ENCODE measurements around the gene JMJD1C. TPM values are rescaled to one million over a fixed set of nuclear protein-coding genes. Genes with fewer than 3 reads are reported as not detected.

Gene JMJD1C
- total RNA-seq, 1 experiment from 2014 or later: 66.3 TPM

DNA sequence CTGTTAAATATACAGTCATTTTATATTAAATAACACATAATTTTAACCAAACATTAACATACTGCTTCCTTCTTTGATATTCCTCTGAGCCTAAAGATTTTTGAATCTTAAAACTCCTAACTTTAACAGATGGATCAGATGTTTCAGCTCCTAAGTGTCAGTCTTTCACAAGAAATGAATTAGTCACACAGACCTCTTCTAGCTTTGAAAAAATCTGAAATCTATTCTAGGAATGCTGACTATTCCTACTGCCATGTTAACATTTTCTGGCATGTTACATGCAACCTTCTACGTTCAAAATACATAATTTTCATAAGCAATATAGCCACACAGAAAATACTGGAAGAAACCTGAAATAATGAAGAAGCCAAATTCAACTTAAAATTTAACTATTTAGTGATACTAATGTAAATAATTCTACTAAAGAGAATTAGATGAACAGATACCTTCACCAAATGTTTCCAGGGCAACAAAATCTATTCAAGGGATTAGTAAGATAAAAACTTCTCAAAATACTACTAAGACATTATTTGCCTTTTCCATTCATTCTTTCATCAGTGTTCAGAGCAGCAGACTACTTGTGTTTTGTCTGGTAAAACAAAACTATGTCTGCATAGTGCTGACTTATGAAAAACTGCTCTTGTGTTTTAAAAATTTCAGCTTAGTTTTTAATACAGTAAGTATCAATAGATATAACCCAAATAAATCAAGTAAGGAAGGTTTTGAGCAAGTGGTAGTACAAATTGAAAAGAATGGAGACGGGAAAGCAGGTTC lies 9.2 kb downstream of the JMJD1C start:
- no peaks in the 10 kb centered on the region for H4K20me1 ChIP-seq (ENCODE audit: insufficient read depth)
- BruUV-seq (replicated peaks): no TSS peak
- H3K79me2 ChIP-seq (ENCODE audit: insufficient read depth, low read length): peaks cover 88% of the 10 kb centered on the region
- H3K27ac ChIP-seq (ENCODE audit: low read depth, low read length): no peak overlapping the region
- H3K4me1 ChIP-seq (ENCODE audit: control insufficient read depth in 1 of 2, insufficient read depth in 2 of 2, low read length in 2 of 2): no peaks in the 10 kb centered on the region
- intact Hi-C loops (cut with micrococcal nuclease): no loop called here
- no peak overlapping the region for H2AFZ ChIP-seq (ENCODE audit: low read depth, low read length, poor library complexity, severe bottlenecking)
- no peaks in the 10 kb centered on the region for H3K9me2 ChIP-seq (ENCODE audit: insufficient read depth)
- ChIA-PET POLR2A (no interaction called here), RAD21 (ENCODE audit: low non-redundant PET in 1 of 2, low total read pairs in 2 of 2, uncharacterized antibody in 2 of 2, unreplicated experiment in 2 of 2) (no interaction called here), CTCF (no interaction called here)
- H3K36me3 ChIP-seq (ENCODE audit: control insufficient read depth in 1 of 2, insufficient read depth in 2 of 2, low read length in 2 of 2): no peaks in the 10 kb centered on the region
- TF ChIP-seq SIN3A (IDR thresholded peaks at IDR 0.05; ENCODE audit: low read depth): no peak
- TF ChIP-seq, protein P1, sequence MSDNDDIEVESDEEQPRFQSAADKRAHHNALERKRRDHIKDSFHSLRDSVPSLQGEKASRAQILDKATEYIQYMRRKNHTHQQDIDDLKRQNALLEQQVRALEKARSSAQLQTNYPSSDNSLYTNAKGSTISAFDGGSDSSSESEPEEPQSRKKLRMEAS (IDR thresholded peaks at IDR 0.05): no peak
- no peak for TF ChIP-seq SRF (IDR thresholded peaks at IDR 0.05; ENCODE audit: low read depth)
- TF ChIP-seq, protein P2, sequence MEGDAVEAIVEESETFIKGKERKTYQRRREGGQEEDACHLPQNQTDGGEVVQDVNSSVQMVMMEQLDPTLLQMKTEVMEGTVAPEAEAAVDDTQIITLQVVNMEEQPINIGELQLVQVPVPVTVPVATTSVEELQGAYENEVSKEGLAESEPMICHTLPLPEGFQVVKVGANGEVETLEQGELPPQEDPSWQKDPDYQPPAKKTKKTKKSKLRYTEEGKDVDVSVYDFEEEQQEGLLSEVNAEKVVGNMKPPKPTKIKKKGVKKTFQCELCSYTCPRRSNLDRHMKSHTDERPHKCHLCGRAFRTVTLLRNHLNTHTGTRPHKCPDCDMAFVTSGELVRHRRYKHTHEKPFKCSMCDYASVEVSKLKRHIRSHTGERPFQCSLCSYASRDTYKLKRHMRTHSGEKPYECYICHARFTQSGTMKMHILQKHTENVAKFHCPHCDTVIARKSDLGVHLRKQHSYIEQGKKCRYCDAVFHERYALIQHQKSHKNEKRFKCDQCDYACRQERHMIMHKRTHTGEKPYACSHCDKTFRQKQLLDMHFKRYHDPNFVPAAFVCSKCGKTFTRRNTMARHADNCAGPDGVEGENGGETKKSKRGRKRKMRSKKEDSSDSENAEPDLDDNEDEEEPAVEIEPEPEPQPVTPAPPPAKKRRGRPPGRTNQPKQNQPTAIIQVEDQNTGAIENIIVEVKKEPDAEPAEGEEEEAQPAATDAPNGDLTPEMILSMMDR (IDR thresholded peaks at IDR 0.05 in 2 of 3, conservative IDR thresholded peaks at IDR 0.05 in 1 of 3; ENCODE audit: borderline replicate concordance in 1 of 3, insufficient read depth in 1 of 3, low read depth in 2 of 3, low read length in 2 of 3): no peak
- TF ChIP-seq CBX3 (IDR thresholded peaks at IDR 0.05; ENCODE audit: low read depth): no peak
- ATAC-seq (no peak), DNase-seq (ENCODE audit: low read depth, low spot score) (no peak)
- H3K9me3 ChIP-seq (ENCODE audit: control insufficient read depth in 1 of 2, insufficient read depth in 1 of 2, low read depth in 1 of 2, low read length in 2 of 2): no peaks in the 10 kb centered on the region
- no peaks in the 10 kb centered on the region for H3K27me3 ChIP-seq (ENCODE audit: insufficient read depth, low read length)
- H3K9ac ChIP-seq (ENCODE audit: low read length): no peak overlapping the region
- H3K4me3 ChIP-seq (replicated peaks in 1 of 2; ENCODE audit: low read depth in 1 of 2, low read length in 2 of 2): no peak overlapping the region
- no peak overlapping the region for H3K4me2 ChIP-seq (ENCODE audit: low read length)

DNA sequence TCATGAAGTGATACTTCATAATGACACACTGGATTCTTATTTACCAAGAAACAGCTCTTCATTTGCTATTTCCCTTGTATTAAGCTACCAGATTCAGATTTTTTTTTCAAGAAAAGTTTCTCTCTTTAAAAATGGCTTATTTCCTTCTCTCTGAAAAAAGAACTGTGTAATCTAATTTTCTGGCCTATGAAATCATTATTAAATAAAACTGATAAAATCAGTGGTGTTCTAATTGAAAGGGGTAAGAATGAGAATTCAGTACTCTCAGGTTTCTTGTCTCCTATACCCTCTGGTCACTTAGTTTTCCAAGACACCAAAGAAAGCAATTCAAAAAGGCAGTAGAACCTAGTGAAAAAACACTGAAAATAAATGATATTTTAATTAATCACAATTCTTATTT lies 10.3 kb downstream of the JMJD1C start:
- ChIA-PET POLR2A (no interaction called here), CTCF (no interaction called here), RAD21 (ENCODE audit: low non-redundant PET in 1 of 2, low total read pairs in 2 of 2, uncharacterized antibody in 2 of 2, unreplicated experiment in 2 of 2) (no interaction called here)
- no peaks in the 10 kb centered on the region for H3K27me3 ChIP-seq (ENCODE audit: insufficient read depth, low read length)
- H3K79me2 ChIP-seq (ENCODE audit: insufficient read depth, low read length): peaks cover 88% of the 10 kb centered on the region
- intact Hi-C loops (cut with micrococcal nuclease): no loop called here
- no peak overlapping the region for H3K4me2 ChIP-seq (ENCODE audit: low read length)
- no peaks in the 10 kb centered on the region for H3K4me1 ChIP-seq (ENCODE audit: control insufficient read depth in 1 of 2, insufficient read depth in 2 of 2, low read length in 2 of 2)
- no peak overlapping the region for H3K27ac ChIP-seq (ENCODE audit: low read depth, low read length)
- H3K36me3 ChIP-seq (ENCODE audit: control insufficient read depth in 1 of 2, insufficient read depth in 2 of 2, low read length in 2 of 2): no peaks in the 10 kb centered on the region
- no peaks in the 10 kb centered on the region for H3K9me2 ChIP-seq (ENCODE audit: insufficient read depth)
- H3K9ac ChIP-seq (ENCODE audit: low read length): no peak overlapping the region
- DNase-seq (ENCODE audit: low read depth, low spot score) (no peak), ATAC-seq (no peak)
- no peak overlapping the region for H2AFZ ChIP-seq (ENCODE audit: low read depth, low read length, poor library complexity, severe bottlenecking)
- BruUV-seq (replicated peaks): no TSS peak
- no peak overlapping the region for H3K4me3 ChIP-seq (replicated peaks in 1 of 2; ENCODE audit: low read depth in 1 of 2, low read length in 2 of 2)
- no peaks in the 10 kb centered on the region for H4K20me1 ChIP-seq (ENCODE audit: insufficient read depth)
- H3K9me3 ChIP-seq (ENCODE audit: control insufficient read depth in 1 of 2, insufficient read depth in 1 of 2, low read depth in 1 of 2, low read length in 2 of 2): no peaks in the 10 kb centered on the region
- TF ChIP-seq EGR1 (IDR thresholded peaks at IDR 0.05; ENCODE audit: low read depth) (no peak), ZNF274 (IDR thresholded peaks at IDR 0.05; ENCODE audit: low read depth, low read length) (no peak), FOSL1 (IDR thresholded peaks at IDR 0.05; ENCODE audit: low read depth) (no peak), POLR2AphosphoS5 (IDR thresholded peaks at IDR 0.05; ENCODE audit: low read depth, low read length) (no peak), TCF7L2 (IDR thresholded peaks at IDR 0.05; ENCODE audit: borderline replicate concordance, extremely low read depth, insufficient read depth, insufficient read length) (no peak), SIN3A (IDR thresholded peaks at IDR 0.05; ENCODE audit: low read depth) (no peak), CEBPB (IDR thresholded peaks at IDR 0.05; ENCODE audit: low read depth) (no peak), EZH2 (IDR thresholded peaks at IDR 0.05) (no peak), SP1 (IDR thresholded peaks at IDR 0.05; ENCODE audit: low read depth) (no peak), EZH2phosphoT487 (IDR thresholded peaks at IDR 0.05; ENCODE audit: borderline replicate concordance) (no peak), YY1 (IDR thresholded peaks at IDR 0.05; ENCODE audit: extremely low read depth, insufficient replicate concordance, low read depth, low read length) (no peak), POLR2A (IDR thresholded peaks at IDR 0.05; ENCODE audit: borderline replicate concordance, extremely low read depth, insufficient read depth, insufficient read length) (no peak), RAD21 (IDR thresholded peaks at IDR 0.05; ENCODE audit: low read depth) (no peak)
- TF ChIP-seq, protein P2 (IDR thresholded peaks at IDR 0.05 in 2 of 3, conservative IDR thresholded peaks at IDR 0.05 in 1 of 3; ENCODE audit: borderline replicate concordance in 1 of 3, insufficient read depth in 1 of 3, low read depth in 2 of 3, low read length in 2 of 3): no peak

All from HCT116 (cell line).